ENCODE measurements around the gene AIG1.
A peak's percentile ranks its signal among the peaks of the same experiment; 100 is the strongest.
"Not testable (repeated sequence)": the region's sequence is repeated elsewhere in the genome, so short reads cannot be mapped to it uniquely, and the experiment has no call there.

Gene AIG1

GRCh38 chr6:143345477-143345876, 284.8 kb downstream of the AIG1 start:
- intact Hi-C loops (cut with DNase I); DNase-seq: not testable (repeated sequence)

GRCh38 chr6:143346004-143346403, 285.3 kb downstream of the AIG1 start:
- DNase-seq = no peak
- intact Hi-C loops (cut with DNase I) = no loop called here

GRCh38 chr6:143348531-143348930, 287.8 kb downstream of the AIG1 start:
- intact Hi-C loops (cut with DNase I) = no loop called here
- DNase-seq = no peak

GRCh38 chr6:143349530-143349929, 288.8 kb downstream of the AIG1 start:
- DNase-seq = no peak
- intact Hi-C loops (cut with DNase I) = no loop called here

- no peak for DNase-seq
- intact Hi-C loops (cut with DNase I) = no loop called here
These were observed 295.6 kb downstream of the AIG1 start for GRCh38 chr6:143356101-143356880.

- intact Hi-C loops (cut with DNase I) = no loop called here
- no peak for DNase-seq
These were observed 296.5 kb downstream of the AIG1 start for GRCh38 chr6:143357152-143357551.

- intact Hi-C loops (cut with DNase I) = no loop called here
- no peak for DNase-seq
These were observed 297.0 kb downstream of the AIG1 start for GRCh38 chr6:143357561-143358255.

GRCh38 chr6:143361536-143362191, 301.0 kb downstream of the AIG1 start:
- intact Hi-C loops (cut with DNase I) = no loop called here
- peak in 1 of 10 donors; percentile 12 for DNase-seq

- no peak for DNase-seq
- intact Hi-C loops (cut with DNase I) = no loop called here
These were observed 301.5 kb downstream of the AIG1 start for GRCh38 chr6:143362192-143362558.

- DNase-seq = no peak
- intact Hi-C loops (cut with DNase I) = no loop called here
These were observed 302.6 kb downstream of the AIG1 start for GRCh38 chr6:143363299-143363698.

GRCh38 chr6:143368426-143368825, 307.7 kb downstream of the AIG1 start:
- intact Hi-C loops (cut with DNase I) = no loop called here
- DNase-seq = no peak

GRCh38 chr6:143369971-143370370, 309.3 kb downstream of the AIG1 start:
- intact Hi-C loops (cut with DNase I) = no loop called here
- no peak for DNase-seq

GRCh38 chr6:143370812-143371370, 310.2 kb downstream of the AIG1 start:
- DNase-seq = no peak
- intact Hi-C loops (cut with DNase I) = no loop called here

GRCh38 chr6:143372199-143372882, 311.7 kb downstream of the AIG1 start:
- intact Hi-C loops (cut with DNase I) = no loop called here
- no peak for DNase-seq

GRCh38 chr6:143374014-143374413, 313.3 kb downstream of the AIG1 start:
- no peak for DNase-seq
- intact Hi-C loops (cut with DNase I) = no loop called here

- DNase-seq = no peak
- intact Hi-C loops (cut with DNase I) = no loop called here
These were observed 314.4 kb downstream of the AIG1 start for GRCh38 chr6:143375022-143375585.

GRCh38 chr6:143376375-143376774, 315.7 kb downstream of the AIG1 start:
- intact Hi-C loops (cut with DNase I) = no loop called here
- DNase-seq = no peak

GRCh38 chr6:143376861-143377260, 316.2 kb downstream of the AIG1 start:
- no peak for DNase-seq
- intact Hi-C loops (cut with DNase I) = no loop called here

GRCh38 chr6:143385636-143386035, 324.9 kb downstream of the AIG1 start:
- intact Hi-C loops (cut with DNase I) = no loop called here

GRCh38 chr6:143390278-143390677, 329.6 kb downstream of the AIG1 start:
- intact Hi-C loops (cut with DNase I) = no loop called here
- no peak for DNase-seq

More at GRCh38 chr6:143385636-143386035, 324.9 kb downstream of the AIG1 start:
- no peak for DNase-seq

Measured in posterior cingulate gyrus (tissue), 11 donors.